Stimulated activated CD8-positive, alpha-beta memory T cell treated with anti-CD3 and anti-CD28 coated beads, Interleukin-7, amount 100 ng/mL, for 1 hour (primary cell): ENCODE results near the gene ACVR1B.

ENCODE experiments used
- DNase-seq, 2 donors: peaks; one replicate each; pipeline ENCODE4 v3.0.0-alpha.2; 2020; ENCODE audit warnings: low read depth in 2 of 2

Gene ACVR1B

DNA sequence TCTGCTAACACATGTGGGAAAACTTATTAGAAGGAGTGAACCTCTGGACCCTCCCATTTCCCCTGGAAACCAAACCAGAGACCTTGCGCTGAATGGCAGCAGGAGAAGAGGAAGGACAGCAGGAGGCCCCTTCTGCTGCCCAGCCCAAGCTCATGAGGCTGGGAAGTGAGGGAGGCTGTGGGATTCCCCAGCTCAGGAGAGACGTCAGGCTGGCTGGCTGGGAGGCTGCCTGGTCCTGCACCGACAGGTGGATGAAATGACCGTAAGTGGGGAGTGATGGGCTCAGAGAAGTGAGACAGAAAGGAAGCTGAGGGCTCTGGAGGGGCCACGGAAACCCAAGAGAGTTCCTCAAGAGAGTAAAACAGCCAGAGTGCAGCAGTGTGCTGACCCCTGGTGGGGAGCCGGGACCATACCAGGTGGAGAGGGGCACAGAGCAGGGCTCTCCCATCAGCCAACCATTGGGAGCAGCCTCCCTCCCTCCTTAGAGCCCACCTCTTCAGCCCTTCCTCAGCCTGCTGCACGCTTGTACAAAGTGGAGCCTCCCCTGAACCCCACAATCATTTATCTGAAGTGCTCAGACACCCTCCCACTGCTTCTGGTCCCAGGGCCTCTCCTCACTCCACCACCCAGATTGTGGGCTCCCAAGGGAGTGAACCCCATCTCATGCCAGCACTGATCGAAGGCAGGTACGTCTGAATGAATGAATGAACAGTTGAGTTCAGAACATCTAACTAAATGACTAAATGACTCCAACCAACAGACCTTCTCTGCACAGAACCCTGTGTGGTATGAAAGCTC, 69.2 kb downstream of the ACVR1B start:
- DNase-seq, result peak; percentile 32 to 47

- DNase-seq, result no peak
Measured at GRCh38 chr12:52022841-52023181, 71.3 kb downstream of the ACVR1B start.

- DNase-seq, result peak; percentile 74 to 84
Measured at GRCh38 chr12:52023182-52023975, 71.9 kb downstream of the ACVR1B start.

DNA sequence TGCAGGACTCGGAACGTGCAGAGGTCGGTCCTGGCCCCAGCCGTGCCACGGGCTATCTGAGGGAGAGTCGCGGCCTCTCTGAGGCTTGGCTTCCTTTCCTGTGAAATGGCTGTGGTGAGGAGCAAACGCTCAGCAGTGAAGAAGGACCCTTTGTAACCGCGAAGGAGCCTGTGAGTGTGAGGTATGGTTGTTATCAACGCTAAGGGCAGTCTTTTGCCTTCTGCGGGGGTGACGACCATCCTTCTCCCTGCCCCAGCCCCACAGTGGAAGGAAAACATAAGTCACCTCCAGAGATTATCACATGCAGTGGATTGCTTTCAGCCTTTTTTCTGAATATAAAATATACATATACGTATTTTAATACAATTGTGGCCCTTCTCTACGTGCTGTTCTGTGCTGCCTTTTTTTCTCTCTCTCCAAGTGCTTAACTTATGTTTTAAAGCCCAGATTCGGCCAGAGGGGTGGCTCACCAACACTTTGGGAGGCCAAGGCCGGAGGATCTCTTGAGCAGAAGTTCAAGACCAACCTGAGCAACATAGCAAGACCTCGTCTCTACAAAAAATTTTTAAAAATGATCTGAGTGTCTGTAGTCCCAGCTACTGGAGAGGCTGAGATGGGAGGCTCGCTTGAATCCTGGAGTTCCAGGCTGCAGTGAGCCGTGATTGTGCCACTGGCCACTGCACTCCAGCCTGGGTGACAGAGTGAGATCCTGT, 72.6 kb downstream of the ACVR1B start:
- DNase-seq, result no peak

GRCh38 chr12:52024845-52025230, 73.3 kb downstream of the ACVR1B start:
- DNase-seq, result no peak

- DNase-seq, result no peak
Measured at GRCh38 chr12:52026263-52026662, 74.8 kb downstream of the ACVR1B start.

DNA sequence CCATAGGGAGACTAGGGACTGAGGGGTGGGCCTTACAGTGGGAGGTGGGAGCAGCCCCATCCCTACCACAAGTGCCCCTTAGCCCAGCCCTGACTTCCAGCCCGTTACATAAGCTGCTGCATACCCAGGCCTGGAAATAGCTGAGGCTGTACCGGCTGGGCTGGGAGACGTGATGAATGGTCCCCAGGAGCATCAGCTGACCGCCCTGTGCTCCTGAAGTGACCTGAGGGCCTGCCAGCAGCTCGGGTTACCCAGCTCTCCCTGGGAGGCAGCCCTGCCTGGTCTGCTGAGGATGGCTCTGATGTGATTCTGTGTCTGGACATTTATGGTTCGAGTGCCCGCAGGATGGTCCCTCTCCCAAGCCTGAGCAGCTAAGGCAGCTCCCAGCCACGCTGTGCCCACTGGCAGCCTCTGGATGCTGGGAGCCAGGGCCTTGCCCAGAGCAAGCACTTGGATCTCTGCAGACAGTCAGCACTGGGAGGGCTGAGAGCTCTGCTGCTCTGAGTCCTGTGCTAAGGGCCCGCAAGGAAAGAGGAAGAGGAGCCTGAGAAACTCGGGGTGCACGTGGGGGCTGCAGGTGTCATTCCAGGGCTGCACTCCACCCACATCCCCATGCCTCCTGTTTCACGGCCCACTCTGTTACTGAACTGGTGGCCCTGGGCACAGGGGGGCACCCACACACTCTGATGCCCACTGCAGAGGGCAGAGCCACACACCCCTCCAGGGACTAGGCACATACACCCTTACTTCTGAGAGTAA, 75.8 kb downstream of the ACVR1B start:
- DNase-seq, result no peak

DNA sequence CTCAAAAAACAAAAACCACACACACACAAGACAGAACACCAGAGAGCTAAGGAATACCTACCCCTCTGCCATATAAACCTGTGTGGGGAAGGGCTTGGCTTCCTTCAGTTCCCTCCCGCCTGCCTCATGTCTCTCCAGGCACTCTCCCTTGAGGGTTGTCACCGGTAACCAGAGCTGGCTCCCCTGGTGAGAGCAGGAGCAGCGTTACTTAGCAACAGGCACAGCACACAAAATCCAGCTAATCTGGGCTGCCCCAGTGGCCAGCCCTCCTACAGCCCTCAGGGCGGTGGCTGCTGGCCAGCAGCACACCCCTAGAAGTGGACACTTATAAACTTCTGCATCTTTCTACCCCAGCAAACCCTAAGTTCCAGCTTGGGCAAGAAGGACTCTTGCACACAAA, 78.2 kb downstream of the ACVR1B start:
- DNase-seq, result no peak

DNA sequence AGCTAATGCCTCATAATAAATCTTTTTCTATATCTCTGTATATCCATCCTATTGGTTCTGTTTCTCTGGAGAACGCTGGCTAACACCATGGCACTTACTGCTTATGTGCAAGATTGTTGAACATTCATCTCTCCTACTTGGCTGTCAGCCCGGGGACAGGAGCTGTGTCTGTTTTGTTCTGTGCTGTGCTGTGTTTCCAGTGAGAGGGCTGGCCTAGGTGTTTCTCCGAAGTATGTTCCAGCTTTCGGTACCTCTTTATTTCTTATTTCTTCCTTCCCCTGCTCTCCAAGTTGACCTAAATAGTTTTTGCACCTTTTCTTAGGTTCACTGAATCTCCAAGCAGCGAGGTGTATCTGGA, 80.9 kb downstream of the ACVR1B start:
- no peak for DNase-seq

- DNase-seq, result peak; percentile 80 to 81
Measured at GRCh38 chr12:52032804-52033445, 81.4 kb downstream of the ACVR1B start.

DNA sequence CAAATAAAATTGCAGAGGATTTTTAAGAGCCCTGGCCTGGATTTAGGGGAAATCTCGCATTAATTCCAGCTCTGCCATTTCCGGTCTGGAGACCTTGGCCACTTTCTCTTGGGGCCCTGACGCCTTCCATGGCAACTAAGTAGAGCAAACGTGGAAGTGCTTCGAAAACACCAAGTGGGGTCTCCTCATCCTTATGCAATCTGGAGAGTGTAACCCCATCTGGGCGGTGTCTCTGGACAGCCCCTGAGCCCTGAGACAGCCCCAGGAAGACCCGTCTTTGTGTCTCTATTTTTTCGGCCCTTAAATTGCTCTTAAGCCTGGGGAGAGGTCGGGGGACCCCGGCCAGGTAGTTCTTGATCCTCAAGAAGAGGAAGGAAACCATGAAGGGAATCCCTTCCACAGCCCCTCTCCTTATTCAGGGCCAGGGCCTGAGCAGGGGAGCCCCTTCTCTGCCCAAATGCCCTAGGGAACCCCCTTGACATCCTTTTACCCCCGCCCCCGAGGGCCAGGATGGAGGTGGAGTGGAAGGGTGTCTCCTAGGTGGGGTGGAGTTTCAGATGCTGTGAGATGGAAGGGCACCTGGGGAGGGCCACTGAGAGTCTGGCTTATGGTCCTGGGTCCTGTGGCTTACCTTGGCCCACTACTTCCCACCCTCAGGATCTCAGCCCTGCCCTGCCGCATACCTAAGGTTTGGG, 82.1 kb downstream of the ACVR1B start:
- no peak for DNase-seq

DNA sequence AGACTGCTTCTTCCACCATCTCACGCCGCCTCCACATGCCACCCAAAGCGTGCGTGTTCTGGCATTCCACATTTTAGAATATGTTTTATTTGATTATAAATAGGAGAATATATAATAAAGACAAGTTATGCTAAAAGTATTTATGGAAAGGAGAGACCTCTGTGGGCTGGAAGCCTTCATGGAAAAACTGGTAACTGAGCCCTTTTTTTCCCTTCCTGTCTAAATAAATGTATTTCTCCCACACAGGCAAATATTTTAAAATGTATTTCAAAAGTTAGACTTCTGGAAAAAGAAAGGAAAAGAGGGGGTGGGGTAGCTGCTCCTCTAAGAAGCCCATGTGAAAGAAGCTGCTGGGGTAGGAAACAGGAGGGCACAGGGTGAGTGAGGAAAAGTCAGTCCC, 83.7 kb downstream of the ACVR1B start:
- no peak for DNase-seq

- no peak for DNase-seq
Measured at GRCh38 chr12:52035926-52036325, 84.4 kb downstream of the ACVR1B start.

DNA sequence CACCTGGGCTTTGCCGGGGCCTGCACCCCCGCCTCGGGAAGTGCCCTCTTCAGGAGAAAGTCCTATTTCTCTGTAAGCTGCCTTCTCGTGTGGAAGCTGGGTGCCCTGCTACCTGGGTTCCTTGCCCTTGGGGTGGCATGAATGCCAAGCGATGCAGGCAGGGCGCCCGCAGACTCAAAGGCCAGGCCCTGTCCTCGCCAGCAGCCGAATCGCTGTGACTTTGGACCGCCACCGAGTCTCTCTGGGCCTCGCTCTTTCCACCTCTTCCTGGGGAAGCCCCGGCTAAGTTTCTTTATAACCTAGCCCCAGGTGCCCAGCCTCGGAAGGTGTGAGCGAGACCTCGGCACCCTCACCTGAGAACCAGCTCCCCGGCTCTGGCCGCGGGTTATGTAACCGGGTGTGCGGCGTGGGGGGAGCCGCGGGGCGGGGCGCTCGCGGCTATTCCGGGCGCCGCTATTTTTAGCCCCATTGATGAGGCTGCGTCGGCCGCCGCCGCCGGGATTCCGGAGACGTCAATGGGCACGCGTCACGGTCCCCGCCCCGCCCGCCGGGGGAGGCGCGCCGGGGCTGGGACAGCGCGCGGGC, 85.2 kb downstream of the ACVR1B start:
- DNase-seq, result peak; percentile 78 to 80

- DNase-seq, result no peak
Measured at GRCh38 chr12:52037248-52037861, 85.9 kb downstream of the ACVR1B start.

GRCh38 chr12:52038447-52038846, 86.9 kb downstream of the ACVR1B start:
- DNase-seq, result no peak

DNA sequence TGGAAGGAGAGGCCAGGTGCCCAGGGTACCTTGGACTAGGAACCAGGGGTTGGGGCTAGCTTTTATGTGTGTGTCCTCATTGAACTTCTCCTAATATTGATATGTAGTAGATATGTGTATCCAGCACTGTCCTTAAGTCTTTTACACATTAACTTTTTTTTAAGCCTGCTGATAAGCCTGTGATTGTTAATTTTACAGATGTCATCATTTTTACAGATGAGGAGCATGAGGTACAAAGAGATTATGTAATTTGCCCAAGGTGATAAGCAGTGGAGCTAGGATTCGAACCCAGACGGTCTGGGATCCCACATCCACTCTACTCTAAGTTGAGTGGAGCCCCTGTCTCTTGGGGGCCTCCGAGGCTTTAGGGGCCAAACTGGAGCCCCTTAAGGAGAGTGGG, 89.5 kb downstream of the ACVR1B start:
- no peak for DNase-seq

GRCh38 chr12:52041695-52042123, 90.2 kb downstream of the ACVR1B start:
- DNase-seq, result no peak

- no peak for DNase-seq
Measured at GRCh38 chr12:52042706-52043385, 91.3 kb downstream of the ACVR1B start.
